ENCODE results near the gene RAB11FIP3.

- TF ChIP-seq, protein P1, sequence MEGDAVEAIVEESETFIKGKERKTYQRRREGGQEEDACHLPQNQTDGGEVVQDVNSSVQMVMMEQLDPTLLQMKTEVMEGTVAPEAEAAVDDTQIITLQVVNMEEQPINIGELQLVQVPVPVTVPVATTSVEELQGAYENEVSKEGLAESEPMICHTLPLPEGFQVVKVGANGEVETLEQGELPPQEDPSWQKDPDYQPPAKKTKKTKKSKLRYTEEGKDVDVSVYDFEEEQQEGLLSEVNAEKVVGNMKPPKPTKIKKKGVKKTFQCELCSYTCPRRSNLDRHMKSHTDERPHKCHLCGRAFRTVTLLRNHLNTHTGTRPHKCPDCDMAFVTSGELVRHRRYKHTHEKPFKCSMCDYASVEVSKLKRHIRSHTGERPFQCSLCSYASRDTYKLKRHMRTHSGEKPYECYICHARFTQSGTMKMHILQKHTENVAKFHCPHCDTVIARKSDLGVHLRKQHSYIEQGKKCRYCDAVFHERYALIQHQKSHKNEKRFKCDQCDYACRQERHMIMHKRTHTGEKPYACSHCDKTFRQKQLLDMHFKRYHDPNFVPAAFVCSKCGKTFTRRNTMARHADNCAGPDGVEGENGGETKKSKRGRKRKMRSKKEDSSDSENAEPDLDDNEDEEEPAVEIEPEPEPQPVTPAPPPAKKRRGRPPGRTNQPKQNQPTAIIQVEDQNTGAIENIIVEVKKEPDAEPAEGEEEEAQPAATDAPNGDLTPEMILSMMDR (conservative IDR thresholded peaks at IDR 0.05; ENCODE audit: low read depth, low read length): no peak
- TF ChIP-seq EZH2phosphoT487 (IDR thresholded peaks at IDR 0.05; ENCODE audit: borderline replicate concordance, low read length): no peak
- no peak for TF ChIP-seq EZH2 (IDR thresholded peaks at IDR 0.05; ENCODE audit: low read length, unreplicated experiment)
These were observed 129.4 kb downstream of the RAB11FIP3 start for GRCh38 chr16:554640-555365.
